ENCODE data around the gene CCR4. TPM values are rescaled to one million over a fixed set of nuclear protein-coding genes. Genes with fewer than 3 reads are reported as not detected.
"Not testable (repeated sequence)": the region's sequence is repeated elsewhere in the genome, so short reads cannot be mapped to it uniquely, and the experiment has no call there.

The CCR4 gene
- total RNA-seq, 1 donor from 2014 or later: not detected

GRCh38 chr3:32919920-32920319 lies 31.5 kb upstream of the CCR4 start:
- no peak for TF ChIP-seq CTCF (conservative IDR thresholded peaks at IDR 0.05; ENCODE audit: low read depth, low read length)
- H3K4me3 ChIP-seq (ENCODE audit: low read depth, low read length): no peak overlapping the region
- no peak for DNase-seq (ENCODE audit: low read depth)

DNA sequence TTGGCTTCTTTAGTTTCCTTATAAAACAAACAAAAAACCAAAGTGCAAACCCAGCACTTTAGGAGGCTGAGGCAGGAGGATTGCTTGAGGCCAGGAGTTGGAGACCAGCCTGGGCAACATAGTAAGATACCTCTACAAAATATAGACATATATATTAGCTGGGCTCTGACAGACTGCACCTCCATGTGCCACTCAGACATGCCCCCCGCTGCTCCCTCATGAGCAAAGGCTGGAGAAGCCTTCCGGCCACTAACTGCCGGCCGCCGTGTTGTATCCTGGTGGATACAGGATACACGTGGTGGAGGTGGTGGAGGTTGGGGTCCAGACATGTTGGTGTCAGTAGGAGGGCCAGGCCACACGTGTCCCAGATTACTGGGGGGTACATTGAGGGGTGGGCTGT lies 29.4 kb upstream of the CCR4 start:
- no peak for DNase-seq (ENCODE audit: low read depth)
- no peak for TF ChIP-seq CTCF (conservative IDR thresholded peaks at IDR 0.05; ENCODE audit: low read depth, low read length)
- H3K4me3 ChIP-seq (ENCODE audit: low read depth, low read length): no peak overlapping the region

- H3K4me3 ChIP-seq (ENCODE audit: low read depth, low read length): no peak overlapping the region
- TF ChIP-seq CTCF (conservative IDR thresholded peaks at IDR 0.05; ENCODE audit: low read depth, low read length): no peak
- DNase-seq (ENCODE audit: low read depth): no peak
Observed at GRCh38 chr3:32930161-32930560, 21.3 kb upstream of the CCR4 start.

- not testable (repeated sequence) for DNase-seq (ENCODE audit: low read depth); H3K4me3 ChIP-seq (ENCODE audit: low read depth, low read length)
Observed at GRCh38 chr3:32931273-32931672, 20.2 kb upstream of the CCR4 start.

DNA sequence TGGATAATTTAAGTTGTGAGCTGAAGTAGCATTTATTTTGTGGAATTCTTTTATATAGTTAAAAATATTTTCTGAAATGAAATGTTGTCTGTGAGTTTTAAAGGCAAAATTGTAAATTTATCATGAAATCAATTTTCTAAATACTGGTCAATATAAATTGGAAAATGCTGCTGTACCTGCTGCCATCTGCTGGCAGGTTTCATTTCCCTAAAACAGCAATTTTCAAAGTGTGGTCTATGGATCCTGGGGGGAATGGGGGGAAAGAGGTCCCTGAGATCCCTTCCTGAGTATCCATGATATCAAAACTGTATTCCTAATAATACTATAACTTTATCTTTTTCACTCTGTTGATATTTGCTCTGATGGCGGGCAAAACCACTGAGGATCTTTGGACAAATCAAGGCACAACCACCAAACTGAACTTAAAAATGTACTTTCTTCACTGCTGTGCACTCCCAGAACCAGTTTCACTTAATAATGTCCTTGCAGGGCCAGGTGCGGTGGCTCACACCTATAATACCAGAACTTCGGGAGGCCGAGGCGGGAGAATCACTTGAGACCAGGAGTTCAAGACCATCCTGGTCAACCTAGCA lies 17.2 kb upstream of the CCR4 start:
- peak; percentile 85 for TF ChIP-seq CTCF (conservative IDR thresholded peaks at IDR 0.05; ENCODE audit: low read depth, low read length)
- no peak overlapping the region for H3K4me3 ChIP-seq (ENCODE audit: low read depth, low read length)
- DNase-seq (ENCODE audit: low read depth): no peak

DNA sequence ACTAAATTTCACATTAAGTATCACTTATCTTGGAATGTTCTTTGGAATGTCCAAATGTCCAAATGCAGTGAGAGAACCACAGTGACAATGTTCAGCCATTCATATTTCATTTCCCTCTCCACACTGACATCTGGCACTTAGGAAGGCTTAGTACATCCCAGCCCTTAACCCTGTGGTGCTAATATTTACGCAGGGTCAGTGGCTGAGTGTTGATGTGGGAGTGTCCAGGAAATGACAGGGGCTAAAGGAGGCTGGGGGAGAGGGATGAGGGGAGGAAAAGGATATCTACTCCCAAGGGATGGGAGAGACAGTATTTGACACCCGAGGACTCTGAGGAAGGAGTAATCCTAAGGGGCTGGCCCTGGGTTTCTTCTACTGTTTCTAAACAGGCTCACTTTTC lies 14.1 kb upstream of the CCR4 start:
- DNase-seq (ENCODE audit: low read depth): no peak
- no peak overlapping the region for H3K4me3 ChIP-seq (ENCODE audit: low read depth, low read length)

DNA sequence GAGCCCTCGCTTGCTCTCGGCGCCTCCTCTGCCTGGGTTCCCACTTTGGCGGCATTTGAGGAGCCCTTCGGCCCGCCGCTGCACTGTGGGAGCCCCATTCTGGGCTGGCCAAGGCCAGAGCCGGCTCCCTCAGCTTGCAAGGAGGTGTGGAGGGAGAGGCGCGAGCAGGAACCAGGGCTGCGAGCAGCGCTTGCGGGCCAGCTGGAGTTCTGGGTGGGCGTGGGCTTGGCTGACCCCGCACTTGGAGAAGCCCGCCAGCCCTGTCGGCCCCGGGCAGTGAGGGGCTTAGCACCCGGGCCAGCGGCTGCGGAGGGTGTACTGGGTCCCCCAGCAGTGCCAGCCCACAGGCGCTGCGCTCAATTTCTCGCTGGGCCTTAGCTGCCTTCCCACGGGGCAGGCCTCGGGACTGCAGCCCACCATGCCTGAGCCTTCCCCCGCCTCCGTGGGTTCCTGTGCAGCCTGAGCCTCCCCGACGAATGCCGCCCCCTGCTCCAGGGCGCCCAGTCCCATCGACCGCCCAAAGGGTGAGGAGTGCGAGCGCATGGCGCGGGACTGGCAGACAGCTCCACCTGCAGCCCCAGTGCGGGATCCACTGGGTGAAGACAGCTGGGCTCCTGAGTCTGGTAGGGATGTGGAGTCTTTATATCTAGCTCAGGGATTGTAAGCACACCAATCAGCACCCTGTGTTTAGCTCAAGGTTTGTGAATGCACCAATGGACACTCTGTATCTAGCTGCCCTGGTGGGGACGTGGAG lies 11.7 kb upstream of the CCR4 start:
- H3K4me3 ChIP-seq (ENCODE audit: low read depth, low read length); DNase-seq (ENCODE audit: low read depth): not testable (repeated sequence)

More for the DNA sequence above, 14.1 kb upstream of the CCR4 start:
- no peak for TF ChIP-seq CTCF (conservative IDR thresholded peaks at IDR 0.05; ENCODE audit: low read depth, low read length)

GRCh38 chr3:32940726-32941125 lies 10.7 kb upstream of the CCR4 start:
- no peak for TF ChIP-seq CTCF (conservative IDR thresholded peaks at IDR 0.05; ENCODE audit: low read depth, low read length)
- DNase-seq (ENCODE audit: low read depth): no peak
- no peak overlapping the region for H3K4me3 ChIP-seq (ENCODE audit: low read depth, low read length)
